GM19238 (cell line): ENCODE data around the gene DCAF6.
"Not testable (repeated sequence)": the region's sequence is repeated elsewhere in the genome, so short reads cannot be mapped to it uniquely, and the experiment has no call there.

Source experiments
- DNase-seq: peaks from one replicate; pipeline ENCODE4 v3.0.0; 2011; ENCODE audit warnings: low spot score; ENCODE audit not compliant: insufficient read length

Gene DCAF6

DNA sequence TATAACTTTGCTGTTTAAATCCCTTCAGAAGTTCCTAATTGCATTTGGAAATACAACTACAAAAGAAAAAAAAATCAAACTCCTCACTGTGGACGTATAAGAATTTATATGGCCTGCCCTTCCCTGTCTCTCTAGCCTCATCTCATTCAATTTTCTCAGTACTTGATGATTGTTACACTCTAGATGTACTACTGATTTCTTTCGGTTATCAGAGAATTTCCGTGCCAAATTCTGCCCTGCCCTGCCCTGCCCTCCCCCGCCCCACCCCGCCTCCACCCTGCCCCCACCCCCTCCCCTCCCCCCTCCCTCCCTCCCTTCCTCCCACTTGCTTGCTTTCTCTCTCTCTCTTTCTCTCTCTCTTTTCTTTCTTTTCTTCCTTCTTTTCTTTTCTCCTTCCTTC is 72.1 kb downstream of the DCAF6 start:
- no peak for DNase-seq

DNA sequence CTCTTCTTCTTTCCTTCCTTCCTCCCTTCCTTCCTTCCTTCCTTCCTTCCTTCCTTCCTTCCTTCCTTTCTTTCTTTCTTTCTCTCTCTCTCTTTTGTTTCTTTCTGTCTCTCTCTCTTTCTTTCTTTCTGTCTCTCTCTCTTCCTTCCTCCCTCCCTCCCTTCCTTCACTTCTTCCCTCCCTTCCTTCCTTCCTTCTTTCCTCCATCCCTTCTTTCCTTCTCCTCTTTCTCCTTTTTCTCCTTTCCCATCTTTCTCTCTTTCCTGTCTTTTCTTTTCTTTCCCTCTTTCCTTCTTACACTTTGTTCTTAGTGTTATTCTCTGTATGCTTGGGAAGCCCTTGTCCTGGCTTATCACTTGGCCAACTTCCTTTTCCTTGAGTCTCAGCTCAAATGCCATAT is 72.8 kb downstream of the DCAF6 start:
- DNase-seq = no peak

DNA sequence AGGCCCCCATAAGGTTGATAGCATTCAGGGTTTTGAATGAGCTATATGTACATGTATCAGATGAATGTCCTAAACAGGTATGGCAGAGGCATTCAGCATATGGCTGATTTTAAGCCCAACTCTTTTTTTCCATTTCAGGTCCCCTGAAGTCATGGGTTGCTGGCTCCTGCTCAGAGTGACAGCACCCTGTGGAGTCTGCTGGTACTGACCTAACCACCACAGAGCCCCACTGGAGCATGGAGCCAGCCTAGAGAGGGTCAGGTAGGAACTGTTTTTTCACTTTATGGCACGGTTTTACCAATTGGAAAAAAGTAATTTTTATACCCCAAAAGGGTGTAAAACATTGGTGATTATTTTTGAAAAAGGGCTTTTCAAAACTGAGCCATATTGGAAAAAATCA is 82.9 kb downstream of the DCAF6 start:
- no peak for DNase-seq

DNA sequence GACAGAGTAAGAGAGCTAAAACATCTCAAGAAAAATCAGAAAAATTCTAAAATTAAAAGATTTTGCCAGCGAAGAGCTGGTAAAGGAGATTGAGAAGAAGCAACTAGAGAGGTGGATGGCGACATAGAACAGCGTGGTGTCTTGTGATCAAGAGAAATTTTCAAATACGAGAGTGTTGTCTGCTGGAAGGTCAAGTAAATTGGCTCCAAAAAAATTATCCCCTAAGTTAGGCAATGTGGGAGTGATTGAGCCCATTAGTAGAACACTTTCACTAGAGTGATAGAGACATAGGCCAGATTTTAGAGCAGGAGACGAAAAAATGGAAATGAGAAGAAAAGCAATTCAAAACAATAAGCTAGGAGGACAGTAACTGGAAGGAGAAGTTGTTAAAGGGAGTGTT is 94.7 kb downstream of the DCAF6 start:
- no peak for DNase-seq

DNA sequence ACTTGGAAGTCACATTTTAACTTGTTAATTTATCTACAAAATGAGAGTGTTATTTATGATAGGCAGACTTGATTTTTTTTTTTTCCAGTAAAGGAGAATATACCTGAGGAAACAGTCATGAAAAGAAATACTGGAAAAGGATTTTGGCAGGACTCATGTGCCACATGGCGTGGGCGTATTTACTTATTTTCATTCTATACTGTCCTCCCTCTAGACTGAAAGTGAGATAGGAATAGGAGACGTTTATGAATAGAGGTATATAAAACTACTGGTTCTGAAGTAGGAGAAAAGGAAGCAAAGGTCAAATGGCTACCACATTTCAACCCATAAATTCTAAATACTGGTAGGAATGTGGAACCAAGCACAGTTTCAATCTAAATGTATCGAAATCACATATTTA is 95.1 kb downstream of the DCAF6 start:
- no peak for DNase-seq

DNA sequence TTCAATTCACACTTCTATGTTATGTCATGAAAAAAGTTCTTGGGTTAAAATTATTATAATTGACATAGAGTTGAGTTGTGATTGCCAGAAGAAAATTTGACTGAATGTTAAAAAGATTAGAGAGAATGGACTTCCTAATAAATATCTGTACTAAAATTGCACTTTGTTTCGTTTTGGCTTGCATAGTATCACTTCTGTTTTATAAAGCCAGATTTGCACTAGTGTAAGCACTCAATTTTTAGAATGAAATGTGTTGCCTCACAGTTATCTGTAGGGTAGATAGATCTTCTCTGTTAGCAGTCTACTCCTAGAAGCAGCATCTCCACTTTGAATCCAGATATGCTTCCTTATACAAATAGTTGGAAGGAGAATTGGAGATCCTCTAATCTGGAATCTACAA is 95.5 kb downstream of the DCAF6 start:
- DNase-seq = no peak

DNA sequence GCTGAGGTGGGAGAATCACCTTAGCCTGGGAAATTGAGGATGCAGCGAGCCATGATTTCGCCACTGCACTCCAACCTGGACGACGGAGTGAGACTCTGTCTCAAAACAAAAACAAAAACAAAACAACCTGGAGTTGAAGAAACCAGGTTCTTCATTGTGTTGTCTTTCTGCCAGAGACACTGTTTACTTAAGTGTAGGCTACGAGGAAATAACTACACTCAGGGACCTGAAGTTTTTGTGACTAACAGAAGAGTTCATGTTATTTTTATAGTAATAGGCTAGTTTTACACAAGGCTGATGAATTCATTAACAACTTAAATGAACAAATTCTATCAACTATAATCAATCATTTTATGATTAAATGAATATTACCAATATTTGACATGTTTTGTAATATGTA is 98.9 kb downstream of the DCAF6 start:
- no peak for DNase-seq

DNA sequence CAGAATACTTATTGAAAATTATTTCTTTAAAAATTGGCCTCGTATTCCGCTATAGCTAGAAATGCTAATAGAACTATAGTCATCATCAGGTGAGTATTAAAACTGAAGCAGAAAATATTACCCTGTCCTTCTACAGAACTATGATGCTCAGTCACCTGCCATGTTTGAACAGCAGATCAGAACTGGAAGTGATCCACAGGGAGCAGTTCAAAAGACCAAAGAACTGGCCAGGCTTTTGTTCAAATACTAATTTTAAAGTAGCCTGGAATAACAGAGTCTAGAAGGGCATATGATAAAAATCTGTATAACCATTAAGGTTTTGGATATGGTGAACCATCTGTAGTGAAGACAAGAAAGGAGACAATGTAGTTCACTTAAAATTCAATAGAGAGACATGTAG is 105.9 kb downstream of the DCAF6 start:
- DNase-seq = no peak

DNA sequence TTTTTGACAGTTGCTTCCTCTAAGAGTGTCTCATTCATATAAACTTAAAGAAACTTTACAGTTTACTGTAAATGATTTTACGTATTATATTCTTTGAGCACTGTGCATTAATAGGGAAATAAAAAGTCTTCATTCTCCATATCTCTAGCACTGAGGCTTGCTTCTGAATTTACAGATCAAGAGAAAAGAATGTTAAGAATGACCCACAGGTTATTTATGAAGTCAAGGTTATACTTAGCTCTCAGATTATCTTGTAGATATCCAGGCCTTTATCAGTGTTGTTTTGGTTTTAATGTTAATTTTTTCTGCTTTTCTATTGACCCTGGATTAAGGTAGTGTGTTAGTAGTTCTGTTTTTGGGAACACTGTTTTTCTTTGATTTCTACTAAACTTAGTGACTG is 108.8 kb downstream of the DCAF6 start:
- no peak for DNase-seq

DNA sequence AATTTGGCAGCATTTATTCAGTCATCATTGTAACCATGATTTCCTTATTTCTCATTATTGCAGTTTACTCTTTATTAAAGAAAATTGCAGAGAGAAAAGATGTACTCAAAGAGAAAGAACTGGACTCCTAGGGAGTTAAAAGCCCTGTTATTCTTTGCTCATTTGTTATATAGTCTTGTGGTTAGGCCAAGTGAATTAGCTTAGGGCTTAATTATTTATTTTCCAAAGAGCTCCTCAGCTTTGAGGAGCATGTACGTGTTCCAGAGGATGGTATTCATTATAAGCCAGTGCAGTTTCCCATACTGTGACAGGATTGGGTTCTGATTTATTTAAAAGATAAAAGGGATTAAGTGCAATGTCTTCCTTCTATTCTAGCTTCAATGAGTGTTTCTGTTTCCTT is 113.8 kb downstream of the DCAF6 start:
- DNase-seq = no peak

DNA sequence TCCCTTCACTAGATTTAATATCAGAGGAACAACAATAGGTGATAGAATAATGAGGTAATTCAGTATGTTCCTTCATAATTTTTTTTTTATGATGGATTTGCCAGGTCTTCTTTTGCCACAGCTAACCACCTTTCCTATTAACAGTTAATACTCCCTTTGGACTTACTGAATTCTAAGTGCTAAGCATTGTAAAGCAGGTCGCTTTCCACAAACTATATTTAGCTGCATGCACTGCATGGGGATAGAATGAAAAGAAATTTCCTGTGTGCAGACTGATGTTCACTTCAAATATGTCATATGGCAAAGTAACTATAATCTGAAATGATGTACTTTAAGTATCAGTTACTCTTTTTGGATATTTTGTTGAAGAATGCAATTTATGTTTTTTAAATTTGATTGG is 114.4 kb downstream of the DCAF6 start:
- DNase-seq = no peak

DNA sequence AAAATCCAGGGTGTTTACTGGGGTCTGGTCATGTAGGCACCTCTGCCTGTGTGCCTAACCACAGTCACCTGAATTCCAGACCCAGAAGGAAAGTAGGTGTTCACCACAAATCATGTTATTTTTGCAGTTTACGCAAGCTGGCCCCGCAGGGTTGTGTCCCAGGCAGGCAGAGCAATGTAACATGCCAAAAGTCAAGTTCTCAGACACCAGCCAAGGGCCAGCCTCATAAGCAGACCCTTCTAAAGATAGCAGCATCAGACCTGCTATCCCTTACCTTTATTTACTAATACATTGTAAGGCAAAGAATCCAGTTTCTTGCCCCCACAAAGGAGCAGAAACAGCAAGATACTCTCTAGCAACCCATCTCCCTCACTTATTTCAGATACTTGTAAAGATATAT is 117.2 kb downstream of the DCAF6 start:
- DNase-seq = no peak

DNA sequence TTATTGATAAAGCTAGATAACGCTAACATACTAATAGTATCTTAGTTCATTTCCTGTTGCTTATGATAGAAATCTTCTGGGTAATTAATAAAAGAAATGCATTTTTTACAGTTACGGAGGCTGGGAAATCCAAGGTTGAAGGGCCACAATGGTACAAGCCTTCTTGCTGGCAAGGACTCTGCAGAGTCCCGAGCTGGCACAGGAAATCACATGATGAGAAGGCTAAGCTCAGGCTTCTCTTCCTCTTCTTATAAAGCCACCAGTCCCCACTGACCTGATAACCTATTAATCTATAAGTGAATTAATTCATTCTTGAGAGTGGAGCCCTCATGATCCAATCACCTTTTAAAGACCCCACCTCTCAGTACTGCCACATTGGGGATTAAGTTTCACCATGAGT is 117.6 kb downstream of the DCAF6 start:
- DNase-seq = no peak

DNA sequence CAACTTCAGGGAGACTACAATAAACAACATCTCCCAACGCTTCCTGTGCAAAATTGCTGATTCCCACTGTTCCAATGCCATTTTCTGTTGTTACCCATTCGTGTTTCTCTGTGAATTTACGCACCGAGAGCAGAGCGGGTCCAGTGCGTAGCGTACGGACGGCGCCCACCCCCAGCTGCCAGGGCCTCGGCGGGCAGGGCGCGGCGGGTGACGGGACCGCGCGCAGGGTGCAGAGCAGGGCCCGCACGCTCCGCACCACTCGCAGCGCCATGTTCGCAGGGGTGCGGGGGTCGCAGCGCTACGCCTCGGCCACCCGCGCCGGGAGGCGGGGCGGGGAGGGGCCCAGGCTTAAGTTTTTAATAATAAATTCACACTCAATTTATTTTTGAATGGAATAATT is 119.7 kb downstream of the DCAF6 start:
- DNase-seq = not testable (repeated sequence)

DNA sequence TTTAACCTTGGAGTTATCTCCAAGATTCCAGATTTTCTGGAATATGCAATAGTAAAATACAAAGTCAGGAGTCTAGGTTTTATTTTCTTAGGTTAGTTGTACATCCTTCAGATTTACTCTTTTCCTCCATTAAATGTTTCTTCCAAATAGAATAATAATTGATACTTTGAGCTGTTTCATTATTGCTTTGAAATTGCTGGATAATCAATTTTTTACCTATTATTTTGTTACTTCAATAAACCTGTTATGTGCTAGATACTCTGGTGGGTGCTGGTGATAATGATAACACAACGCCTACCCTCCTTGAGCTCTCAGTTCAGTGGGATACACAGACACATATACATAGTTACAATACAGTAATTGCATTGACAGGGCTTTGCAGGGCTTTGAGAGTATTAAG is 120.9 kb downstream of the DCAF6 start:
- no peak for DNase-seq

DNA sequence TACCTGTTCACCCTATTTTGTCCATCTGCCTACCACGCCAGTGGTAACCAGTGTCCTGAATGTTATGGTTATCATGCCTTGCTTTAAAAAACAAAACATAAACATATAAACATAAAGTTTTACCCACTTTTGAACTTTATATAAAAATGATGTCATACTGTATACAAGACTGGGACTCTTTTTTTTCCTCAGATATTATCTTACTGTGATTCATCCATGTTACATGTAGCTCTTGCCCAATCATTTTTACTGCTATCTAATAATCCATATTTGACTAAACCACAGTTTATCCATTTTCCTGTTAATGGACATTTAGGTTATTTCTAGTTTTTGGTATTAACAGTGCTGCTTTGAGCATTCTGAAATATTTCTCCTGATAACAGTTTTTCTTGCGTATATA is 121.4 kb downstream of the DCAF6 start:
- no peak for DNase-seq

DNA sequence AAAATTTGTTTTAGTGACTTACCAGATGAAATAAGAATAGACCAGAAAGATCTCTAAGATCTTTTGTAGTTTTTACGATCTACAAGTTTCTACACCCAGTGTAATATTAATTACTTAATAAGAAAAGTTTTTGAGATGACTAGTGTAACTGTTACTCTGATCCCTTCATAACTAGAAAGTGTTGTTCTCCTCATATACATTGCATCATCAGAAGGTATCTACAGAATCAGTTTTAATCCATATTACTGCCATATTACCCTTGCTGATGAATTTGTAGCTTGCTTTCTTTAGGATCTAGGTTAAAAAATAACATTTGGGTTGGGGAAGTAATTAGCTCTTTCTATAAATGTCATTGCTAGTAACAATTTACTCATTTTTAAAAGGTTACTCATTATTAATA is 127.7 kb downstream of the DCAF6 start:
- DNase-seq = no peak

DNA sequence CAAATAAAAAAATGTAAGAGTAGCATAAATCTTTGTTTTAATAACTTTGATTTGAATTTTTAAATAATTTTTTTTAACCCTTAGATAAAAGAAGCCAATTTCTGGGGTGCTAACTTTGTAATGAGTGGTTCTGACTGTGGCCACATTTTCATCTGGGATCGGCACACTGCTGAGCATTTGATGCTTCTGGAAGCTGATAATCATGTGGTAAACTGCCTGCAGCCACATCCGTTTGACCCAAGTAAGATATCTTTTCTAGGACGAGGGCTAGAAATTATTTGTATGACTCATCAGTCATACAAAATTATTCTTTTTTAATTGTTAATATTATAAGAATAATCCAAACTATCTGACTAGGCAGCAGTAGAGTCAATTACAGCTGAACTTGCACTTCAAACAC is 129.0 kb downstream of the DCAF6 start:
- DNase-seq = no peak

DNA sequence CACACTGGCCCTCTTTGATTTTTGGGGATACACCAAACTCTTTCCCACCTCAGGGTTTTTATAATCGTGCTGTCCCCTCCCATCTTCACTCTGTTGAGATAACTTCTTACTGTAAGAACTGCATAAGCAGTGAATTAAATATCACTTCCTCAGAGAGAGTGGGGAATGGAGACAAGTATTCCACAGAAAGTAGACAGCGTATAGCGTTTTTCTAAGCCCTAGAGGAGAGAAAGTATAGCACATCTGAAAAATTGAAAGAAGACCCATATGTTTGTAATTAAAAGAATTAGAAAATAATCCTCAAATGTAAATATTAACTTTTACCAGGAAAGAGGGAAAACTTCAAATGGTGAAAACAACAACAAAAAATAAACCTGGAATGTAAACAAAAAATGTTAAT is 132.9 kb downstream of the DCAF6 start:
- no peak for DNase-seq

DNA sequence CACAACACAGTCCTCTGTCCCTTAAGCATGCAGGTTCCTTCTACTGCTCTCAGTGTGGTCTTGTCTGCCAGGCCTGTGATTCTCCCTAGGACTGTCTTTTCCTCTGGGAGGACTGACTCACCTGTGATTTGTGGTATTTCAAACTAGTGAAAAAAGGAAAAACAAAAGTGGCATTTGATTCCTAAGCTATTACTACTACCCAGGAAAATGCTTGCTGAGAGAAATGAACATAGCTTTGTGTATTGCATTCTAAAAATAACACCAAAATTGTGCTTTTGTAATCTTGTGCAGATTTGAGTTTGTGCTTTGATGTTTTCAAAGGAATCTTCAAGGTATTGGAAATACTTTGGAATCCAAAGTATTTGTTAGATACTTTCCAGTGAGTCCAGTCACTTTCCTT is 143.3 kb downstream of the DCAF6 start:
- no peak for DNase-seq

DNA sequence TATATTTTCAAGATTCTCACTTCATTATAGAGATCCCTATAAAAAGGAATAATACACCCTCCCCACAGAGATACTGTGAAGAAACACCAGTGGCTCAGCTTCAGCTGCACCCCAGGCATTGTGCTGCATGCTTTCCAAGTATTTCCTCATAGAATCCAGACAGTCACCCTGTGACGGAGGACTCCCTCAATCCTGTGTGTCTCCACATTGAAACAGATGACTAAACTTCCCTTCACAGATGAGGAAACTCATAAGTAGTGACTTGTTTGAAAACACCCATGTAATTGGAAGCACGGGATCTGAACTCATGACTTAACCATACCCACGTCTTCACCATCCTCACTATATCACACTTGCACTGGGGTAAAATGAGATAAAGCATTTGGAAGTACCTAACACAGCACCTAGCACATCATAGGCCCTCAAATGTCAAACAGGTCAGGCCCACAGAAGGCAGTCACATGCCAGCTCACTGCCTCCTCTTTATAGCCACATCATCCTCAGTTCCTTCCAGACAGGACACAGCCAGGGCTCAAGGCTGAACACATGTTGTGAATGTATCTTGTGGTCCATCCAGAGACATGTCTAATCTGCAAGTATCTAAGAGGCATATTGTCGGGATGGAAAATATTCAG is 145.0 kb downstream of the DCAF6 start:
- DNase-seq = no peak

DNA sequence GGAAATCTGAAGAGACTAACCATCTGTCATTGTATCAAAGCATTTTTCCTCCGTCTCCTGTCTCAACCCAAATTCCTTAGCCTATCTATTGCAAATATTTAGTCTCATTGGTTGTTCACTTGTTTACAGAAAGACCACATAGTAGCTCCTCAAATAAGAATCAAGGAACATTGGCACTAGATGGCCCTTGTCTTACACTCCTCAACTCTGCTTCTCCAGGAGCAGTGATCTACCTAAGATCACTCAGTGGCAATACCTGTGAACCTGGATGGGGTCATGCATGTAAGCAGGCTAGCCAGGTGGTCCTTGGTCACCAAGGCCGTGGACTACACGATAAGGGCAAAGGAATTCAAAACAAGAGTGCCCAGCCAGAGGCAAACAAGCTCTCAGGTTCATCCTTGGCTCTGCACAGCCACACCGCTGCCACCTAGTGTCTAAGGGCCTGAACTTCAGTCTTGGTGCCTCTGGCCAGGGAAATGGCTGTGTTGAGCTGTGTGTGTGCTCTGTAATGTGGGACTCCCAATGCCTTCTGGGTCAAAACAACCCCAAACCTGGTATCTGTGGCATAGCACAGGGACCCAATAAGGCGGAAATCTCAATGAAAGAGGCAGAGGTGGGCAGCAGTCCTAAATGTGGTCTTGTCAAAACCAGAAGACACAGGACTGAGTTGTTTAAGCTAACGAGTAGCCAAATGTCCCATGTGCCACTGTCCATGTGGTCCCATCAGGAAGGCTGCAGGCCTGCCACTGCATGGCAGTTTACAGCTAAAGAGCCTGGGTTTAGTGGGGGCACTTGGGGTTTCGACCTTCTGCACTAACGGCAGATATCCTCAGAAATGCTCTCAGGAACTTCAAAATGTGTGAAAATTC is 145.8 kb downstream of the DCAF6 start:
- DNase-seq = peak; percentile 57
